Esophagus muscularis mucosa (tissue), 4 donors: ENCODE measurements around the gene GFPT2.

Source experiments
- EP300 ChIP-seq: sonication (generic); formaldehyde crosslinking; IDR thresholded peaks from one replicate; pipeline ENCODE4 v1.6.1; 2017; ENCODE audit warnings: antibody characterized with exemption
- POLR2AphosphoS5 ChIP-seq, 2 donors: sonication (generic); formaldehyde crosslinking; IDR thresholded peaks; one replicate each; pipeline ENCODE4 v1.6.1; 2017; ENCODE audit warnings: antibody characterized with exemption in 2 of 2
- TF ChIP-seq, protein P1 (sequence below), 3 experiments: fragments of 200-600 bp in 2 of 3; fragments of 450-650 bp in 1 of 3; sonication (generic) in 2 of 3; IDR thresholded peaks; one replicate each; pipeline ENCODE4 v1.5.1; 2017 to 2019; ENCODE audit warnings: antibody characterized with exemption in 3 of 3, mild to moderate bottlenecking in 2 of 3, moderate library complexity in 1 of 3

DNA sequence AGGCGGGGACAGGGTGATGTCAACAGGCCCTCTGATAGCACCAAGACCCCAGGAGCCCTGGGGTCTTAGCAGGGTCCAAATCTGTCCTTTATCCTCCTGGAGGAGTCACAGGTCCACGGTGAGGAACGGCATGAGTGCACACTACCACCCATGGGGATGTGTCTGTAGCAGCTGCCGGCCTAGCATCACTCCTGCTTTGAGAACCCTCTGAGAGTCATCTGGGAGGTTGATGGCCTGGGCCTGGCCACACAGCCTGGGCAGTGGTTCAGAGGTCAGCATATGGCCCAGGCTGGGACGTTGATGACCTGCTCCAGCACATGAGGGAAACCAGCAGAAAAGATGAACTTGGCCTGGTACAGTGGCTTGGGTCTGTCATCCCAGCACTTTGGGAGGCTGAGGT lies 1.8 kb upstream of the GFPT2 start:
- TF ChIP-seq, protein P1, sequence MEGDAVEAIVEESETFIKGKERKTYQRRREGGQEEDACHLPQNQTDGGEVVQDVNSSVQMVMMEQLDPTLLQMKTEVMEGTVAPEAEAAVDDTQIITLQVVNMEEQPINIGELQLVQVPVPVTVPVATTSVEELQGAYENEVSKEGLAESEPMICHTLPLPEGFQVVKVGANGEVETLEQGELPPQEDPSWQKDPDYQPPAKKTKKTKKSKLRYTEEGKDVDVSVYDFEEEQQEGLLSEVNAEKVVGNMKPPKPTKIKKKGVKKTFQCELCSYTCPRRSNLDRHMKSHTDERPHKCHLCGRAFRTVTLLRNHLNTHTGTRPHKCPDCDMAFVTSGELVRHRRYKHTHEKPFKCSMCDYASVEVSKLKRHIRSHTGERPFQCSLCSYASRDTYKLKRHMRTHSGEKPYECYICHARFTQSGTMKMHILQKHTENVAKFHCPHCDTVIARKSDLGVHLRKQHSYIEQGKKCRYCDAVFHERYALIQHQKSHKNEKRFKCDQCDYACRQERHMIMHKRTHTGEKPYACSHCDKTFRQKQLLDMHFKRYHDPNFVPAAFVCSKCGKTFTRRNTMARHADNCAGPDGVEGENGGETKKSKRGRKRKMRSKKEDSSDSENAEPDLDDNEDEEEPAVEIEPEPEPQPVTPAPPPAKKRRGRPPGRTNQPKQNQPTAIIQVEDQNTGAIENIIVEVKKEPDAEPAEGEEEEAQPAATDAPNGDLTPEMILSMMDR (IDR thresholded peaks at IDR 0.05) = no peak
- TF ChIP-seq POLR2AphosphoS5 (IDR thresholded peaks at IDR 0.05) = no peak
- TF ChIP-seq EP300 = no peak
